Measurements from ENCODE around the gene TBX10. TPM values are rescaled to one million over a fixed set of nuclear protein-coding genes. Genes with fewer than 3 reads are reported as not detected.

The TBX10 gene
- total RNA-seq, 1 donor: not detected

DNA sequence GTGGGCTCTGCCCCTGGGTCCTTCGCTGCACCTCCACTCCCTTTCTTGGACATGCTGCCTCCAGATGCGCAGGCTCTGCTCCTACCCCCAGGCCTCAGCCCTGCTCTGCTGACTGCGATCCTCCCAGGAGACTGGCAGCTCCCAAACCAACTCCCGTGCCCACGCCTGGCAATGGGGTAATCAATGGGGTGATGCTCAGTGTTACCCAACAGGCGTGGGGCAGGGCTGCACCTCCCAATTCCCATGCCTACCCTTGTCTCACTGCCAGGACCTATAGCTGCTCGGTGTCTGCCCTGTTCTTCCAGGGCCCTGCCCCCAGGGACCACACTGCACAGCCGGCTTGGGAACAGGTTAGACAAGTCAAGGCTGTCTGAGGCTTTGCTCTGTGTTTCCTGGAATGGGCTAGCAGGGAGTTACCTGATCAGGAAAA lies 34.9 kb upstream of the TBX10 start, which contains the start of gene ALDH3B2:
ALDH3B2 (minus strand) TSS at position 182 of the 430 bp plus-strand sequence. CDS start 7,688 bp downstream, outside the sequence.
- TF ChIP-seq, protein P1, sequence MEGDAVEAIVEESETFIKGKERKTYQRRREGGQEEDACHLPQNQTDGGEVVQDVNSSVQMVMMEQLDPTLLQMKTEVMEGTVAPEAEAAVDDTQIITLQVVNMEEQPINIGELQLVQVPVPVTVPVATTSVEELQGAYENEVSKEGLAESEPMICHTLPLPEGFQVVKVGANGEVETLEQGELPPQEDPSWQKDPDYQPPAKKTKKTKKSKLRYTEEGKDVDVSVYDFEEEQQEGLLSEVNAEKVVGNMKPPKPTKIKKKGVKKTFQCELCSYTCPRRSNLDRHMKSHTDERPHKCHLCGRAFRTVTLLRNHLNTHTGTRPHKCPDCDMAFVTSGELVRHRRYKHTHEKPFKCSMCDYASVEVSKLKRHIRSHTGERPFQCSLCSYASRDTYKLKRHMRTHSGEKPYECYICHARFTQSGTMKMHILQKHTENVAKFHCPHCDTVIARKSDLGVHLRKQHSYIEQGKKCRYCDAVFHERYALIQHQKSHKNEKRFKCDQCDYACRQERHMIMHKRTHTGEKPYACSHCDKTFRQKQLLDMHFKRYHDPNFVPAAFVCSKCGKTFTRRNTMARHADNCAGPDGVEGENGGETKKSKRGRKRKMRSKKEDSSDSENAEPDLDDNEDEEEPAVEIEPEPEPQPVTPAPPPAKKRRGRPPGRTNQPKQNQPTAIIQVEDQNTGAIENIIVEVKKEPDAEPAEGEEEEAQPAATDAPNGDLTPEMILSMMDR (IDR thresholded peaks at IDR 0.05; ENCODE audit: insufficient read depth, low read length): no peak
- H3K4me3 ChIP-seq (ENCODE audit: low read depth, low read length): no peak within 1 kb of the TSS
- DNase-seq (ENCODE audit: low read depth): no peak

DNA sequence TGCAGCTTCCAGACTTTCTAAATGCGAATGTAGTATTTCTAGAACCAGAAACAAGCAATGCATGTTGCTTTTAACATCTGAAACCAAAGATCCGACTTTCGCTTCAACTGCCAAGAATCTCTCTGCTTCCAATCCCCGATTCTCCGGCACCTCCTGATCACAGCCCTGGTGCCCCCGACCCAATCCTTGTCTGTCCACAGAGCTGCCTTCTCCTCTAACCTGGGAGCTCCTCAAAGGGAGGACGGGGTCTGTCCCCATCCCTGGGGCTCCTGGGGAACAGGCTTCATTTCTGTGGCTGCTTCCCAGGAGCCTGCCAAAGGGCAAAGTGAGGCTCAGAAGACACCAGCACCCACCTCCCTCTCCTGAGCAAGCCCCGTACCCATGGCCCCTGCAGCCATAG lies 34.3 kb upstream of the TBX10 start:
- H3K4me3 ChIP-seq (ENCODE audit: low read depth, low read length): no peak overlapping the region
- DNase-seq (ENCODE audit: low read depth): no peak
- TF ChIP-seq, protein P1 (IDR thresholded peaks at IDR 0.05; ENCODE audit: insufficient read depth, low read length): no peak

DNA sequence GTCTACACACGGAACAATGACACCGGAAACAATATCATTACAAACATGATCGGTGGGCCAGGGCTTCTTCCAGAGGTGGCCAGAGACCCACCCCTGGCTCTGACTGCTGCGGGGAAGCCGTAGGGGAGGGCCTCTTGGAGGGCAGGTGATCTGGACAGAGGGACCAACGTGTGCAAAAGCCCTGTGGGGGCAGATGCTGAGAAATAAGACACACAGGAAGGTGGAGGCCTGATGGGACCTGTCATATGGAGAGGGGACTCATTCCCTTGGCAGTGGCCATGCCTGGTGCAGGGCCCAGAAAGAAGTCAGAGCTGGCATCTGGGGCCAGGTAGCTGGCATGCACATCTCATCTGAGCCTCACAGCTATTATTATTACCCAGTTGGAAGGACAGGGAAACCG lies 33.8 kb upstream of the TBX10 start:
- DNase-seq (ENCODE audit: low read depth): no peak
- TF ChIP-seq, protein P1 (IDR thresholded peaks at IDR 0.05; ENCODE audit: insufficient read depth, low read length): no peak
- no peak overlapping the region for H3K4me3 ChIP-seq (ENCODE audit: low read depth, low read length)

DNA sequence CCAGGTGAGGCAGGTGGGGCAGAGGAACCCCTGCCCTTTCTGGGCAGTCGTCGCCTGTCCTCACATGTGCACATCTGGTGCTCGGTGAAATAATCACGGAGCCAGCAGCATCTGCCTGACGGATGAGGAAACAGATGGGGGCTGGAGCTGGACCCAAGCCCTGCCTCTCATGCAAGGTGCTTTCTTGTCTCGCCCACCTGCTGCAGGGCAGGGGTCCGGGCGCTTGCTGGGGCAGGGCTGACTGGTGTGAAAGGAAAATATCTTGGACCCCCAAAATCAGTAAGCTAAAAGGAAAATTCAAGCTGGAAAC lies 31.6 kb upstream of the TBX10 start:
- no peak for DNase-seq (ENCODE audit: low read depth)
- TF ChIP-seq, protein P1 (IDR thresholded peaks at IDR 0.05; ENCODE audit: insufficient read depth, low read length): no peak
- H3K4me3 ChIP-seq (ENCODE audit: low read depth, low read length): no peak overlapping the region

DNA sequence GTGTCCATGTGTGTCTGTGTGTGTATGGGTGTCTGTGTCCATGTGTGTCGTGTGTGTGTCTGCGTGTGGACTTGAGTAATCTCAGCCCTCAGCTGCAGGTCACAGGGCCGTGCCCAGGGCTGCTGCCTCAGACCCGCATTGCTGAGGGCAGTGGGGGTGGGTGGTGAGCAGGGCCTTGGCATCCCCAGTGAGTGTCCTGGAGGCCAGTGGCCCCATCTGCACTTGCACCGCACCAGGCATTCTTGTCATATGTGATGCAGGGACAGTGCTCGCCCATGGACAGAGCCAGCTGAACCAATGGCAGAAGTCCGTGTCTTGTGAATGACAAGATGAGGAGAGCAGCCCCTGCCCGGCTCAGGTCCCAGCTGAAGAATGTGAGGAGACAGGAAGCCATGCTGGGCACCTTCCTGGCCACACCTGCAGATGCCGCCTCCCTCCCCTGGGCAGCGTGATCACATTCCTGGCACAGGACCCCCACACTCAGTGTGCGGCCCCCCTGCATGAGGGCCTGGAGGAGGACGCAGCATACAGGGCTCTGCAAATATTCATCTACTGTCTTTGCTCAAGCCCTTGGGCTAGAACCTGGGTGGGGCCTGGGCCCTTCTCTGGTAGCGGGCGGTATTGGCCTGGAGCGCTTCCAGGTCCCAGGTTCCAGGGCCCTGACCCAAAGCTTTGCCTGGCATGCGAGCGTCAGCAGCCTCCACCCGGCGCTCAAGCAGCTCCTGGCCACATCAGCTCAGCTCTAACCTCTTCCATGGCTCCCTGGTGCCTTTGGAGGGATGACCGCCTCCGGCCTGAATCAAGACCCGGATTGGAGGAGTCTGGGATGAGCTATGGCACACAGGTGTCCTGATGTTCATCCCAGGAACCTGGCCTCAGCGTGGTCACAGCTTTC lies 31.0 kb upstream of the TBX10 start:
- no peak for DNase-seq (ENCODE audit: low read depth)
- H3K4me3 ChIP-seq (ENCODE audit: low read depth, low read length): no peak overlapping the region
- TF ChIP-seq, protein P1 (IDR thresholded peaks at IDR 0.05; ENCODE audit: insufficient read depth, low read length): no peak

DNA sequence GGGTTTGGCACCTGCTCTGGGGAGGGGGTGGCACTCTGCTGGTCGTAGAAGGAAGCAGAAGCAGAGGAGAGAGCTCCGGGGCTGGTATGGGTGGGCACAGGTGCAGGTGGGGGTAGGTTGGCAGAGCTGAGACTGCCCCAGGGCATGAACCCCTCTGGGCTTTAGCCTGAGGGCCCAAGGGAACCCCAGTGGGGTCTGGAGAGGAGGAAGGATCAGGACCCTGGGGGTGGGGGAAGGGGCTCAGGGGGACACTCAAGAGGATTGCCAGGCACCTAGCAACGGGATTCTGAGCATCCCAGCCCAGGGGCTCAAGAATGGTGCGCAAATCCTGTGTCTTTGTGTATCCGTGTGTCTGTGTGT lies 28.6 kb upstream of the TBX10 start:
- no peak for DNase-seq (ENCODE audit: low read depth)
- H3K4me3 ChIP-seq (ENCODE audit: low read depth, low read length): no peak overlapping the region
- TF ChIP-seq, protein P1 (IDR thresholded peaks at IDR 0.05; ENCODE audit: insufficient read depth, low read length): no peak
